ENCODE measurements around the gene DNAI4.

Gene DNAI4

GRCh38 chr1:66778266-66778665, 146.4 kb downstream of the DNAI4 start:
- H3K4me2 ChIP-seq (ENCODE audit: low read length): no peak overlapping the region
- H3K36me3 ChIP-seq (replicated peaks; ENCODE audit: low read depth, low read length): no peaks in the 10 kb centered on the region
- no peaks in the 10 kb centered on the region for H3K27me3 ChIP-seq (ENCODE audit: low read depth, low read length)
- no peaks in the 10 kb centered on the region for H3K79me2 ChIP-seq (ENCODE audit: low read length)
- no peaks in the 10 kb centered on the region for H4K20me1 ChIP-seq (ENCODE audit: insufficient read depth, low read length)
- H3K4me3 ChIP-seq (ENCODE audit: low read length): no peak overlapping the region
- TF ChIP-seq CTCF (IDR thresholded peaks at IDR 0.05; ENCODE audit: low read depth, low read length) (no peak), EZH2phosphoT487 (IDR thresholded peaks at IDR 0.05; ENCODE audit: low read depth) (no peak)
- H2AFZ ChIP-seq (ENCODE audit: low read depth, low read length): no peak overlapping the region
- no peak overlapping the region for H3K9ac ChIP-seq (ENCODE audit: low read length)
- no peak overlapping the region for H3K27ac ChIP-seq (ENCODE audit: low read length)
- no peaks in the 10 kb centered on the region for H3K9me3 ChIP-seq (ENCODE audit: insufficient read depth, low read length)
- no peaks in the 10 kb centered on the region for H3K4me1 ChIP-seq (ENCODE audit: low read length)

- Histone ChIP-seq H3K9me3 (ENCODE audit: insufficient read depth, low read length) (no peaks in the 10 kb centered on the region), H3K4me3 (ENCODE audit: low read length) (no peak overlapping the region), H3K27me3 (ENCODE audit: low read depth, low read length) (no peaks in the 10 kb centered on the region), H4K20me1 (ENCODE audit: insufficient read depth, low read length) (no peaks in the 10 kb centered on the region), H3K79me2 (ENCODE audit: low read length) (no peaks in the 10 kb centered on the region), H3K9ac (ENCODE audit: low read length) (no peak overlapping the region), H3K27ac (ENCODE audit: low read length) (no peak overlapping the region), H3K36me3 (replicated peaks; ENCODE audit: low read depth, low read length) (no peaks in the 10 kb centered on the region), H2AFZ (ENCODE audit: low read depth, low read length) (no peak overlapping the region), H3K4me1 (ENCODE audit: low read length) (no peaks in the 10 kb centered on the region), H3K4me2 (ENCODE audit: low read length) (no peak overlapping the region)
- no peak for TF ChIP-seq EZH2phosphoT487 (IDR thresholded peaks at IDR 0.05; ENCODE audit: low read depth)
- no peak for TF ChIP-seq CTCF (IDR thresholded peaks at IDR 0.05; ENCODE audit: low read depth, low read length)
These were observed 146.8 kb downstream of the DNAI4 start for GRCh38 chr1:66777831-66778230.

- Histone ChIP-seq H2AFZ (ENCODE audit: low read depth, low read length) (no peak overlapping the region), H3K27ac (ENCODE audit: low read length) (no peak overlapping the region), H3K4me3 (ENCODE audit: low read length) (no peak overlapping the region), H3K36me3 (replicated peaks; ENCODE audit: low read depth, low read length) (no peaks in the 10 kb centered on the region), H3K4me2 (ENCODE audit: low read length) (no peak overlapping the region), H4K20me1 (ENCODE audit: insufficient read depth, low read length) (no peaks in the 10 kb centered on the region), H3K9me3 (ENCODE audit: insufficient read depth, low read length) (no peaks in the 10 kb centered on the region), H3K79me2 (ENCODE audit: low read length) (no peaks in the 10 kb centered on the region), H3K4me1 (ENCODE audit: low read length) (no peaks in the 10 kb centered on the region), H3K9ac (ENCODE audit: low read length) (no peak overlapping the region), H3K27me3 (ENCODE audit: low read depth, low read length) (no peaks in the 10 kb centered on the region)
- TF ChIP-seq EZH2phosphoT487 (IDR thresholded peaks at IDR 0.05; ENCODE audit: low read depth): no peak
- no peak for TF ChIP-seq CTCF (IDR thresholded peaks at IDR 0.05; ENCODE audit: low read depth, low read length)
These were observed 149.0 kb downstream of the DNAI4 start for GRCh38 chr1:66775646-66776045.

- no peak overlapping the region for H3K4me3 ChIP-seq (ENCODE audit: low read length)
- no peaks in the 10 kb centered on the region for H3K4me1 ChIP-seq (ENCODE audit: low read length)
- H3K9me3 ChIP-seq (ENCODE audit: insufficient read depth, low read length): no peaks in the 10 kb centered on the region
- H3K9ac ChIP-seq (ENCODE audit: low read length): no peak overlapping the region
- H3K4me2 ChIP-seq (ENCODE audit: low read length): no peak overlapping the region
- no peak overlapping the region for H3K27ac ChIP-seq (ENCODE audit: low read length)
- H3K36me3 ChIP-seq (replicated peaks; ENCODE audit: low read depth, low read length): no peaks in the 10 kb centered on the region
- no peaks in the 10 kb centered on the region for H3K27me3 ChIP-seq (ENCODE audit: low read depth, low read length)
- H2AFZ ChIP-seq (ENCODE audit: low read depth, low read length): no peak overlapping the region
- H3K79me2 ChIP-seq (ENCODE audit: low read length): no peaks in the 10 kb centered on the region
- TF ChIP-seq EZH2phosphoT487 (IDR thresholded peaks at IDR 0.05; ENCODE audit: low read depth) (no peak), CTCF (IDR thresholded peaks at IDR 0.05; ENCODE audit: low read depth, low read length) (no peak)
- H4K20me1 ChIP-seq (ENCODE audit: insufficient read depth, low read length): no peaks in the 10 kb centered on the region
These were observed 150.2 kb downstream of the DNAI4 start for GRCh38 chr1:66774438-66774837.

All from OCI-LY3 (cell line).